Measurements from ENCODE around the gene CTNNA3.

The CTNNA3 gene

GRCh38 chr10:66244953-66245352 is 1451.0 kb downstream of the CTNNA3 start:
- DNase-seq (ENCODE audit: low read depth, low spot score), result no peak
- in situ Hi-C loops (cut with HindIII; ENCODE audit: low sequenced_read_pairs), result no loop called here
- no peak for TF ChIP-seq CTCF (IDR thresholded peaks at IDR 0.05; ENCODE audit: low read depth, low read length)
- no peak overlapping the region for H3K4me3 ChIP-seq (ENCODE audit: low read depth, low read length)

GRCh38 chr10:66242885-66243284 is 1453.1 kb downstream of the CTNNA3 start:
- TF ChIP-seq CTCF (IDR thresholded peaks at IDR 0.05; ENCODE audit: low read depth, low read length), result no peak
- H3K4me3 ChIP-seq (ENCODE audit: low read depth, low read length), result no peak overlapping the region
- DNase-seq (ENCODE audit: low read depth, low spot score), result no peak
- in situ Hi-C loops (cut with HindIII; ENCODE audit: low sequenced_read_pairs), result no loop called here

DNA sequence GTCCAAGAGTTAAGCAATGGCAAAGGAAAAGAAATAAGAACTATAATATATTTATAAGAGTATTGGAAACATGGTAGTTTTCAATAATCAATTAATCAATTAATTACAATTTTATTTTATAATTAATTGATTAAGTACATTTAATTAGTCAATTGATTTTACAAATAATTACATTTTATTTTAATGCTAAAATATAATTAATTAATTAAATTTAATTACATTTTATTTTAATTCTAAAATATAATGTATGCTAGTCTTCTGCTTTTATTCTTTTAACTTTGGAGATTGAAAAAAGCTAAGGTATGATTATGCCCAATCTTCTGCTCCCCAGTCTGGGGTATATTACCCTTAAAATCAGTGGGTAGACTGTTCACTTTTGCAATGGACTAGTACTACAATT is 1456.9 kb downstream of the CTNNA3 start:
- H3K4me3 ChIP-seq (ENCODE audit: low read depth, low read length), result no peak overlapping the region
- TF ChIP-seq CTCF (IDR thresholded peaks at IDR 0.05; ENCODE audit: low read depth, low read length), result no peak
- in situ Hi-C loops (cut with HindIII; ENCODE audit: low sequenced_read_pairs), result no loop called here
- no peak for DNase-seq (ENCODE audit: low read depth, low spot score)

GRCh38 chr10:66238343-66238742 is 1457.7 kb downstream of the CTNNA3 start:
- no peak overlapping the region for H3K4me3 ChIP-seq (ENCODE audit: low read depth, low read length)
- in situ Hi-C loops (cut with HindIII; ENCODE audit: low sequenced_read_pairs), result no loop called here
- no peak for TF ChIP-seq CTCF (IDR thresholded peaks at IDR 0.05; ENCODE audit: low read depth, low read length)
- no peak for DNase-seq (ENCODE audit: low read depth, low spot score)

DNA sequence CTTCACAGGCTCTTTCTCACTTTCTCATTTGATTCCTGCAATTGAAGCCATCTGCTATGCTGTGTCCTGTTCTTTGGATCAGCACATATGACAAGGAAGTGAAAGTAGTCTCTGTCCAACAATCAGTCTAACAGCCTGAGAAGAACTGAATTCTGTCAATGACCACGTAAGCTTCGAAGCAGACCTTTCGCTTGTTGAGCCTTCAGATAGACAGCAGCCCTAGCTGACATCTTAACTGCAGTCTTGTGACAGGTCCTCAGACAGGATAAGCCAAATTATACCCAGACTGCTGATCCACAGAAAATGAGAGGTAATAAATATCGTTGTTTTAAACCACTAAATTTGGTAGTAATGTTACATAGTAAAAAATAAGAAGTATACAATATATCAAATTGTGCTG is 1461.1 kb downstream of the CTNNA3 start:
- no peak overlapping the region for H3K4me3 ChIP-seq (ENCODE audit: low read depth, low read length)
- in situ Hi-C loops (cut with HindIII; ENCODE audit: low sequenced_read_pairs), result no loop called here
- no peak for DNase-seq (ENCODE audit: low read depth, low spot score)
- TF ChIP-seq CTCF (IDR thresholded peaks at IDR 0.05; ENCODE audit: low read depth, low read length), result no peak

DNA sequence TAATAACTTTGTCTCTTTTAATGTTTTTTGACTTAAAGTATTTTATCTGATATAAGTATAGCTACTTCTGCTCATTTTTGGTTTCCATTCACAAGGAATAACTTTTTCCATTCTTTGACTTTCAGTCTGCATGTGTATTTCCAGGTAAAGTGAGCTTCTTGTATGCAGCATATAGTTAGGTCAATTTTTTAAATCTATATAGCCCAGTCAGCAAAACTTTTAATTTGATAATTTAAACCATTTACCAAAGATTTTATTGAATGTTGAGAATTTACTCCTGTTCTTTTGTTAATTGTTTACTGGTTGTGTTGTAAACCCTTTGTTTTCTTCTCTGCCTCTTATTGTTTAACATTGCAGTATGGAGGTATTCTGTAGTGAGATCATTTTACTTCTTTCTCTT is 1467.1 kb downstream of the CTNNA3 start:
- no peak for DNase-seq (ENCODE audit: low read depth, low spot score)
- no peak overlapping the region for H3K4me3 ChIP-seq (ENCODE audit: low read depth, low read length)
- no peak for TF ChIP-seq CTCF (IDR thresholded peaks at IDR 0.05; ENCODE audit: low read depth, low read length)
- in situ Hi-C loops (cut with HindIII; ENCODE audit: low sequenced_read_pairs), result no loop called here

DNA sequence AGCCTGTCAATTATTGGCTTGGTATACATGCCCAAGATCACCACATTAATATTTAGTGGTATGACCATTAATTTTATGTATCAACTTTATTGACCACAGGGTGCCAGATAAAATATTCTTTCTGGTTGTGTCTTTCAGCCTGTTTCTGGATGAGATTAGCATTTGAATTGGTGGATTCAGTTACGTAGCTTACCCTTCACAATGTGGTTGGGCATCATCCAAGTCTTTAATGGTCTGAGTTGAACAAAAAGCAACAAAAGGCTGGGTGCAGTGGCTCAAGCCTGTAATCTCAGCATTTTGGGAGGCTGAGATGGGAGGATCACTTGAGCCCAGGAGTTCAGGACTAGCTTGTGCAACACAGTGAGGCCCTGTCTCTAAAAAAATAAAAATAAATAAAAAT is 1472.3 kb downstream of the CTNNA3 start:
- no peak for DNase-seq (ENCODE audit: low read depth, low spot score)
- no peak overlapping the region for H3K4me3 ChIP-seq (ENCODE audit: low read depth, low read length)
- in situ Hi-C loops (cut with HindIII; ENCODE audit: low sequenced_read_pairs), result no loop called here
- no peak for TF ChIP-seq CTCF (IDR thresholded peaks at IDR 0.05; ENCODE audit: low read depth, low read length)
